ENCODE results near the gene LRRC28. TPM values are rescaled to one million over a fixed set of nuclear protein-coding genes. Genes with fewer than 3 reads are reported as not detected.

The LRRC28 gene
- total RNA-seq, 1 experiment from 2014 or later = 24.8 TPM

DNA sequence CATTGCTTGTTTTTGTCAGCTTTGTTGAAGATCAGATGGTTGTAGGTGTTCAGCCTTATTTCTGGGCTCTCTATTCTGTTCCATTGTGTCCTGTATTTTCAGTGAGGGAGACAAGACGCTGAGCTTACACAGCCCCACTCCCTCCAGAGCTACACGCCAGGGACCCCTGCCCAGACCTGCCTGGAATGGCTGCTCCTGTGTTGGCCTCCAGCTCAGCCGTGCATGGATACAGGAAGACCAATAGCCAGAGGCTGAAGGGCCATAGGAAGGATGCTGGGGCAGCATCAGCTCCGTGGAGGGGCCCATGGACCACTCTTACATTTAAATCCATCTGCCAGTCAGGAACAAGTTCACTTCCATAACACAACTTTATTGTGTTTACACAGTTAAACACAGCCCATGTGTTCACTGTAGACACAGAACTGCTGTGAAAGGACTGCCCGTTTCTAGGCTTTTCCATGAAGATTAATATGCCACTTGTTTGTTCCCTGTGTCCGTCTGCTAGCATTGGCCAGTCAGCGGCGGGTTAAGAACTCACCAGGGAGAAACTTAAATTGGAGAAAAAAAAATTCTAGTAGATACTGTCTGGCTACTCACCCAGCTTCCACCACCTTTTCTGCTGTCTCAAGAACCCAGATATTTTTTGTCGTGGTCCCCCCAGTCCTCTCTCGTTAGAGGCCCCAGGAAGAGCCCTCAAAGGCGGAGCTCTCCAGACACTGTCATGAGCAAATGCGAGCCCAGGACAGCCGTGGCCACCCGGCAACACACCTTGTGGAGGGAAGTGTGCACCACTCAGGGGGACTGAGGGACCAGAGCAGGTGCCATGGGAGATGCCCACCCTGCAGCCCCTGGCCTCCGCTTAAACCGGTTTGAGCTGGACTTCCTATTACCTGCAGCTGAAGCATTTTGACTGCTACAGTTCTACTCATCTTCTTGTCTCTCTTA, 172.2 kb downstream of the LRRC28 start:
- H3K27me3 ChIP-seq (replicated peaks) = no peaks in the 10 kb centered on the region
- H3K4me3 ChIP-seq = no peak overlapping the region
- no peak overlapping the region for H3K27ac ChIP-seq
- no peaks in the 10 kb centered on the region for H3K9me3 ChIP-seq (replicated peaks)
- DNase-seq (ENCODE audit: low read depth in 1 of 2, low spot score in 2 of 2) = no peak
- no peaks in the 10 kb centered on the region for H3K36me3 ChIP-seq
- H3K4me1 ChIP-seq (replicated peaks) = peaks cover 15% of the 10 kb centered on the region

DNA sequence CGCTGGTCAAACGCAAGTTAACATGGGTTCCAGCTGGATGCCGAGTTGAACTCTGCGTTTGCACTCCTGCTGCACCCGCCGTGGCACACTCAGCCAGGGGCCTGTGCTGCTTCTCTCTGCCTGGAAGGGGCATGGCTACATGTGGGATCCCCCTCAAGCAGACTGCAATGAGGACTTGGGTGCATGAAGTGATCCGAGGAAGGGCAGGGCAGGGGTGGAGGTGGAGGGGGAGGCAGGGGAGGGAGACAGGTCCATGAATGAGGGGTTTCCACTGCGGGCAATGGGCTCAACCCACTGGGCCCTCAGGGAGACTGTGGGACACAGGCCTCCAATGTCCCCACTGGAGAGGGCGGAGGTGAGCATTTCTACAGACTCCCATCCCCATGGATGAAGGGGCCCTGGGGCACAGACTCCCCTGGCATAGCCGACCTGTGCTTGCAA, 172.9 kb downstream of the LRRC28 start:
- no peak overlapping the region for H3K4me3 ChIP-seq
- no peaks in the 10 kb centered on the region for H3K27me3 ChIP-seq (replicated peaks)
- DNase-seq (ENCODE audit: low read depth in 1 of 2, low spot score in 2 of 2) = no peak
- peaks cover 15% of the 10 kb centered on the region for H3K4me1 ChIP-seq (replicated peaks)
- no peaks in the 10 kb centered on the region for H3K36me3 ChIP-seq
- no peaks in the 10 kb centered on the region for H3K9me3 ChIP-seq (replicated peaks)
- no peak overlapping the region for H3K27ac ChIP-seq

DNA sequence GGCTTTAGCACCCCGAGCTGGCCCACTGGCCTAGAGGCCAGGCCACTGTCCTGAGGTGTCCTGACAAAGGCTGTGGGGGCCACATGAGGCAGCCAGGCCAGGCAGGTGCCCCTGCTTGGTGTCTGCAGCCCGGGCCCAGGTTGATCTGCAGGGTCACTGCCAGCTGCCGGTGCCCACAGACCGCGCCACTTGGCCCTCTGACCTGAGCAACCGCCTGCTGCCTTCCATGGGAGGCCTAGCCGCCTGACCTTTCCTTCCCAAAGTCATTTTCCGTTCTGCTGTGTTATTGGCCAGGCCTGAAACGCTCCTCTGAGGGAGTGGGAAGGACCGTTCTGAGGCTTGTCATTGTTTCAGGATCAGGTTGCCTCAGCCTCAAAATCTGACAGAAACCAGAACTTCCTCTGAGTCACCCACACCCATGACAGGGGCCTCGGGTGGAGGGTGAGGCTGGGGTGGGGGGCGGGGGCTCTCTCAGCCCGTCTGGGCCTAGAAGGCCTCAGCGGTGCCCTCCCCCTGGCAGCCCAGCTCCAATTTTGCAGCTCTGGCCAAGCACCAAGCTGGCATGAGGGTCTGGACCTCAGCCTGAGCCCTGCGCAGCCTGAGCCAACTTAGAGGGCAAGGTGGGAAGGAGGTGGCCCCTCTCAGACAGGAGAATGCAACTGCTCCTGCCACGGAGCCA, 173.8 kb downstream of the LRRC28 start:
- H3K27ac ChIP-seq = no peak overlapping the region; the same call in 1 of the 2 replicates

DNA sequence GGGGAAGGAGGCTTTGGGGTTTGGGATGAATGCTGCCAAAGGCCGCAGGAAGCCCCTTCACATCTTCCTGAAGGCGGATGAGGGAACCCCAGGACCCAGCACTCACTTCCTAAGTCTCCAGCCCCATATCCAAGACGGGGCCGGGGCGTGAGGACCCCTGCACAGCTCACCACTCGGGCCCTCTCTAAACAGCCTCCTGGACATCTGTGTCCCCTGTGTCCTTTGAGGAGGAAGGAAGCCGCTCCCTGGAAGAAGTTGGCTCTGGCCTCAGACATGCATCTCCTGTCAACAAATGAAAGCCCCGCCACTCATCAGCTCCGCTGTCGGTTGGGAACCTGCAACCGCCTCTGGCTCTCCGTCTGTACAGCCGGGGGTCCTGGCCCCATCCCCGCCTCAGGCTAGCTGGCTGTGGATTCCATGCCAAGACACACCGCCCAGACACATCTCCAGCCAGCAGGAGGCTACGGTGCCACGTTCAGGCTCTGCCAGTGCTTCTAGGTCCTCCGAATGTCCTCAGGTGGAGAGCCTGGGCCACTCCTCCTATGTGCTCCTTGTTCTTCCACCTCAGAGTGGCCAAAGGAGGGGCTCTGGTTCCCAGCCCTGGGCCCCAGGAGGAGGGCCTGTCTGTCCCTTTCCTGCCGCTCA, 174.5 kb downstream of the LRRC28 start:
- H3K27ac ChIP-seq = no peak overlapping the region
- no peak overlapping the region for H3K4me3 ChIP-seq
- H3K9me3 ChIP-seq (replicated peaks) = no peaks in the 10 kb centered on the region
- H3K4me1 ChIP-seq (replicated peaks) = peaks cover 15% of the 10 kb centered on the region
- no peaks in the 10 kb centered on the region for H3K36me3 ChIP-seq
- H3K27me3 ChIP-seq (replicated peaks) = no peaks in the 10 kb centered on the region
- DNase-seq (ENCODE audit: low read depth in 1 of 2, low spot score in 2 of 2) = no peak

More for the DNA sequence above, 173.8 kb downstream of the LRRC28 start:
- no peaks in the 10 kb centered on the region for H3K9me3 ChIP-seq (replicated peaks)
- peaks cover 15% of the 10 kb centered on the region for H3K4me1 ChIP-seq (replicated peaks)
- no peak for DNase-seq (ENCODE audit: low read depth in 1 of 2, low spot score in 2 of 2)
- H3K36me3 ChIP-seq = no peaks in the 10 kb centered on the region
- no peak overlapping the region for H3K4me3 ChIP-seq
- no peaks in the 10 kb centered on the region for H3K27me3 ChIP-seq (replicated peaks)

DNA sequence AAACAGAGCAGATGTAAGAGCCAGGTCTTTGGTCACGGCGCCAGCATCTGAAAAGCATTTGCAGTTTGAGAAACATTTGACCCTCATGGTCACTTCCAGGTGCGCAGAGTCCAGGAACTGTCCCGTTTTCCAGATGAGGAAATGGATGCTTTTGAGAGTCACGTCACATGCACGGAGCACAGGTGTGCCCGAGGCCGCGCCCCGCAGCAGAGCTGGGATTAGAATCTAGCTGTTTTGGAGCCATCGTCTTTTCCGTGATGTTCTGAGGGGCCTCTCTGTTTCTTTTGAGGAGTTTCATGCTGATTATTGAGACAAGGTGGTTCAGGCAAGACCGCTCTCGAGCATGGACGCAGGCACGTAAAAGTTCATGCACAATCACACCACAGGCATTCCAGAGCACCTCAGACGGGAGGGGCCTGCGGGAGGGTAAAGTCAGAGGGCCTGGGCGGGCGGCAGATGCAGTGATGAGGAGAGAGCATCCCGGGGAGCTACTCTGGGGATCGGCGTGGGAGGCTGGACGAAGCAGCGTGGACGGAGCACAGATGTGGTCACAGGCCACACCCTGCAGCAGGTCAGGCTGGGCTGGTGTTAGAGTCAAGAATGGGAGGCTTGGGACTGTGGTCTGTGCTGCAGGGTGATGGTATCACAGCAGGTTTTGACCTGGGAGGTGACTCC, 175.3 kb downstream of the LRRC28 start:
- Histone ChIP-seq H3K36me3 (no peaks in the 10 kb centered on the region), H3K27me3 (replicated peaks) (no peaks in the 10 kb centered on the region), H3K4me1 (replicated peaks) (peaks cover 10% of the 10 kb centered on the region), H3K4me3 (no peak overlapping the region), H3K27ac (no peak overlapping the region), H3K9me3 (replicated peaks) (no peaks in the 10 kb centered on the region)
- DNase-seq (ENCODE audit: low read depth in 1 of 2, low spot score in 2 of 2) = no peak

DNA sequence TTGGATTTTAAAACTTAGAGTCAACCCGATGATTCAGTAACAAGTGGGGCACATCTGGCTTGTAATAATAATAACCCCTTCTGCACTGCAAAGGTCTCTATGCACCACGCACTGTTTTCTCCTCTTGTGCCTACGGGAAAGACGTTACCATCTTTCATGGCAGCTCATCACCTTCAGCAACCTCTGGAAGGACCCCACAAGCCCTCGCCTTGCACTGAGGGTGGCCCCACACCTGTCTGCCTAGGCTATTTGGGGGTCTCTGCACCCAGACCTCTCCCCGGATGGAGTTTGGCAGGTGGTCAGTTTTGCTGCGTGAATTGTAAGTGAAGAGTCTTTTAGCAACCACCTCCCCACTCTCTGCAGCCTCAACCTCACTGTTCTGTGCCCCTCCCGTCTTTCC, 175.9 kb downstream of the LRRC28 start:
- no peak overlapping the region for H3K27ac ChIP-seq
- H3K27me3 ChIP-seq (replicated peaks) = no peaks in the 10 kb centered on the region
- peaks cover 10% of the 10 kb centered on the region for H3K4me1 ChIP-seq (replicated peaks)
- H3K4me3 ChIP-seq = no peak overlapping the region
- no peak for DNase-seq (ENCODE audit: low read depth in 1 of 2, low spot score in 2 of 2)
- no peaks in the 10 kb centered on the region for H3K9me3 ChIP-seq (replicated peaks)
- H3K36me3 ChIP-seq = no peaks in the 10 kb centered on the region

DNA sequence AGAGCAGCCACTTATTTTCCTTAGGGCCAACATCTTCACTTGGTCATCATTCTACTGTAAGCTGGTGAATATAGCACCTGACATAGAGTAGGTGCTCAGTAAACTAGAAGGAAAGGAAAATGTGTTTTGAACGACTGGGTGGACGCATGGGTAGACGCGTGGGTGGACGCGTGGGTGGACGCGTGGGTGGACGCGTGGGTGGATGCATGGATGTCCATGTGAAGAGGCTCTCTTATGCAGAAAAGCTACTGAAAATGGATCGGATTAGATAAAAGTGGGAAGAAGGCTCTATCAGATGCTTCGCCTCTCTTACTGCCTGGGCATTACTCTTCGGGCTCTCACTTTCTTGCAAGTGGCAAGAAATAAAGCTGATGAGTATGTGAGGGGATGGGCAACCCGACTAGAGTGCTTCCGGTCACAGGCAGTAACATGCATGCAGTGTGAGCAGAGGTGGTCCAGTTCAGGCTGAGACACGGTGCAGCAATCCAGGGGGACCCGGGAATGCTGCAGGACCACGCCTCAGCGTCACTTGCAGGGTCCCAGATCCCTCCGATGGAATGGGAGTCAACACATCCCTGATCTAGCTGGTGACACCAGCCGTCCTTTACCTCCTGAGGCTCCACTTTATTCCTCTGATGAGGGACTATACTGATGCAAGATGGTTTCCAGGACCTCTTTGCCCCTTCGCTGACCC, 176.5 kb downstream of the LRRC28 start:
- Histone ChIP-seq H3K9me3 (replicated peaks) (no peaks in the 10 kb centered on the region), H3K27ac (no peak overlapping the region)
- DNase-seq (ENCODE audit: low read depth in 1 of 2, low spot score in 2 of 2) = no peak

DNA sequence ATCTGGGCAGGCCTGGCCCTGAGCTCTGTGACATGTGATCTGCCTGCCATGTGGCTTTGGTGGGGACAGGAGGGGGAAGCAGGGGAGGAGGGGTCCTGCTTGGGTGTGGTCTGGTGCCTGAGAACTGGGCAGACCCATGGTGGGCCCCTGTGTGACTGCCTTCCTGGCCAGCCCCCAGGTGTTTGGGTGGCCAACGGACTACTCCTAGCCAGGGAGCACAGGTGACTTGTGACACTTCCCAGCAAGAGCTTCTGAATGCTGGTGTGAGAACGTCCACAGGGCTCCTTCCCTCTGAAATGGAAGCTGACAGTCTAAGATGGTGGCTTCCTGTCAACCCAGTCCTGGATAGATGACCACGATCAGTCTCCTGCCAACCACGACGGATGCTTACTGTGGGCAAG, 178.4 kb downstream of the LRRC28 start:
- Histone ChIP-seq H3K27ac (no peak overlapping the region), H3K9me3 (replicated peaks) (no peaks in the 10 kb centered on the region), H3K4me3 (no peak overlapping the region), H3K27me3 (replicated peaks) (no peaks in the 10 kb centered on the region), H3K36me3 (no peaks in the 10 kb centered on the region), H3K4me1 (replicated peaks) (peaks cover 10% of the 10 kb centered on the region)
- DNase-seq (ENCODE audit: low read depth in 1 of 2, low spot score in 2 of 2) = no peak

More for the DNA sequence above, 176.5 kb downstream of the LRRC28 start:
- Histone ChIP-seq H3K27me3 (replicated peaks) (no peaks in the 10 kb centered on the region), H3K4me1 (replicated peaks) (peaks cover 10% of the 10 kb centered on the region), H3K36me3 (no peaks in the 10 kb centered on the region), H3K4me3 (no peak overlapping the region)

DNA sequence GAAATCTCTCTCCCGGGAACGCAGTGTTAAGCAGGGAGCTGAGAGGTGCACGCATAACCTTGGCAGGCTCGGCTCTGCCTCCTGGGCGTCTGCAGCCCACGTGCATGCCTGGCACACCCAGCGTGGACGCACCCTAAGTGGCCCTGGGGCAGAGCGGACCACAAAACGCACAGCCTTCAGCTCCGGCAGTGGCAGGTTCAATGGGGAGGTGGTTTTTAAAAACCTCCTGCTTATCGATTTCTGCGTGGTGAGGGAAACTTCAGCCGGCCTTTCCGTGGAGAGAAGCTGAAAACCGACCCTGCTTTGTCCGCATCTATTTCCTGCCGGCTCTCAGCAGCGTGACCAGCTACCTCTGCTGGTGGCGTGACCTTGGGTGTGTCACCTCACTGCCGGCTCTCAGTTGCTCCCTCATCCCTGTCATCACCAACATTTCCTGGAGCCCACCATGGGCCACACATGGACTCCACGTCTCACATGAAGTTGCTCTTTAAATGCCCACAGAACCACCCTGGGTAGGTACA, 179.7 kb downstream of the LRRC28 start:
- Histone ChIP-seq H3K4me1 (replicated peaks) (no peaks in the 10 kb centered on the region), H3K9me3 (replicated peaks) (no peaks in the 10 kb centered on the region), H3K4me3 (no peak overlapping the region), H3K36me3 (no peaks in the 10 kb centered on the region), H3K27ac (no peak overlapping the region), H3K27me3 (replicated peaks) (no peaks in the 10 kb centered on the region)
- DNase-seq (ENCODE audit: low read depth in 1 of 2, low spot score in 2 of 2) = no peak

DNA sequence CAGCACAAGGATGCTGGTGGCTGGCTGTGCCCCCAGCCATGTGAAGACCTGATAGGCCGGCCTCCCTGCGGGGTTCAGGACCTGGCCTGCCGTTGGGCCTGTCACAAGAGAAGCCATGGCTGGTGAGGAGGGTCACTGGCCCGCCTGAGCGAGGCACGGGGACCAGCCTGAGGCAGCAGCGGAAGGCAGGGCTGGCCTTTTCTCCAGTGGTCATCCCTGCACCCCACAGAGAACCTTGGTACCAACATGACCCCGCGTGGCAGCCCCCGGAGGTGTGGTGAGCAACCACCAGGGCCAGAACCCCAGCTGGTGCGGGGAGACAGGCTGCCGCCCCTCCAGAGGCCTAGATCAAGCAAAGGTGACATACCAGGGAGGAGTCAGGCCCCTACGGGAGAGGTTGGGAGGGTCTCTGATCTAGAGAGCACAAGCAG, 180.4 kb downstream of the LRRC28 start:
- Histone ChIP-seq H3K36me3 (no peaks in the 10 kb centered on the region), H3K9me3 (replicated peaks) (no peaks in the 10 kb centered on the region), H3K27ac (no peak overlapping the region), H3K4me1 (replicated peaks) (no peaks in the 10 kb centered on the region), H3K27me3 (replicated peaks) (no peaks in the 10 kb centered on the region), H3K4me3 (no peak overlapping the region)
- DNase-seq (ENCODE audit: low read depth in 1 of 2, low spot score in 2 of 2) = no peak

DNA sequence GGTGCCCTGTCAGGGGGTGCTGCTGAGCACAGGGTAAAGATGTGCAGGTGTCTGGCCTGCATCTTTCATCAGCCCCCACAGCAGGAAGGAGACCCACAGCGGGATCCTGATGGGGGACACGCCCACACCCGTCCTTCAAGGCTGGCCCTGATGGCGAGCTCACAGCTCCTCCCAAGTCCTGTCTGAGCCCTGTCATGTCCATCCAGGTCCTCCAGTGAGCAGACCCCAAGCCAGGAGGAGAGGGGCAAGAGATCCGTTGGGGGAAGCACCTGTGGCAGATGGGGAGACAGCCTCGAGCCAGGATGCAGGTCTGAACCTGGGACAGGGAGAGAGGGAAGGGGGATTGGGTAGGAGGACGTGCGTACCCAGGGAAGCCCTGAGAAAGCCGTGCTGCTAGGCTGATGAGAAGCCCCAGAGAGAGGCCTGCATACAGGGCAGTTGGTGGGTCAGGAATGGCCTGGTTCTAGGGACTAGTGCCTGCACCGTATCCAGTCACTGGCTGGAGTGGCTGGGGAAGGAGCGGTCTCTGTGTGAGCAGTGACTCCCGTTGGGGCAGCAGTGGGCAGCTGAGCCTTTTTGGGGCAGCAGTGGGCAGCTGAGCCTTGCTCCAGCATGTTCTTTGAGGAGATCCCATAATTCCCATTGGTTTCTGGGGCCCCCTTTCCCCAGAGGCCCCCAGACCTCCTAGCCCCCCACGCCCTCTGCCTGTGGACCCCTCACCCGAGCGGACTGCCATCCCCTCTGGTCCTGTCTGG, 181.2 kb downstream of the LRRC28 start:
- no peaks in the 10 kb centered on the region for H3K36me3 ChIP-seq
- no peak overlapping the region for H3K4me3 ChIP-seq
- no peak for DNase-seq (ENCODE audit: low read depth in 1 of 2, low spot score in 2 of 2)
- no peaks in the 10 kb centered on the region for H3K27me3 ChIP-seq (replicated peaks)
- H3K4me1 ChIP-seq (replicated peaks) = no peaks in the 10 kb centered on the region
- no peaks in the 10 kb centered on the region for H3K9me3 ChIP-seq (replicated peaks)
- no peak overlapping the region for H3K27ac ChIP-seq

DNA sequence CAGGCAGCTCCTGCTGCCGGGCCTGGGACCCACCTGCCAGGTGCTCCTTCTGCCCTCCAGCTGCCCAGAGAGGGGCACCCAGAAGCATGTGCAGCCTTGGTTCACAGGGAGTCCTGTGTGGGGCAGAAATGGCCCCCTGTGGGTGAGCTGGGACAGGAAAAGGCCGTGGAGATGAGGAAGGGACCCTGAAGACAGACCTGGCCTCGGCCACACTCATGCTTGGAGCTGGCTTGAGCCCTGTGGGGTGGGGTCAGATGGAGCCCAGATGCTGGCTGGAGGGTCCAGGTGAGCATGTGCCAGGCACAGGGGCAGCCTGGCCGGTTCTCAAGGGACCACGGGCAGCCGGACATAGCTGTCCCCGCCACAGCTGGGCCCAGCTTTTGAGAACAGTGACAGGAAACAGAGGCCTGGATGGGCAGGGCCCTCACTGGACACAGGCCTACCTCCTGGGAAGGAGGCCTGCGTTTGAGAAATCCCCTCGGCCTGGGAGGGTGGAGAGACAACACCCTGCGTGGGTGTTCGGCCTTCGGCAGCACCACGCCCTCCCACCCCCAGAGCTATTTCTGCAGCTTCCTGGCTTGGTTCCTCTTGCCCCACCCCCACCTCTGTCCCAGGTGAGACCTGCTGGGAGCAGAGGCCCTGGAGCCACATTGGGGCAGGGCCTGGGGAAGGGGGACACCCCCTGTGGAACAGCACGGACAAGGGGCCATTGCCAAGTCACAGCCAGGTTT, 181.9 kb downstream of the LRRC28 start:
- no peaks in the 10 kb centered on the region for H3K4me1 ChIP-seq (replicated peaks)
- no peak overlapping the region for H3K4me3 ChIP-seq
- no peak overlapping the region for H3K27ac ChIP-seq
- H3K27me3 ChIP-seq (replicated peaks) = no peaks in the 10 kb centered on the region
- DNase-seq (ENCODE audit: low read depth in 1 of 2, low spot score in 2 of 2) = no peak
- no peaks in the 10 kb centered on the region for H3K9me3 ChIP-seq (replicated peaks)
- no peaks in the 10 kb centered on the region for H3K36me3 ChIP-seq
